KMS-11 (cell line): Measurements from ENCODE around the gene ATM.
"Not testable (repeated sequence)": the region's sequence is repeated elsewhere in the genome, so short reads cannot be mapped to it uniquely, and the experiment has no call there.

ENCODE experiments used
- H2AFZ ChIP-seq: fragments of 200-600 bp; sonication (generic); 2 replicates; pipeline ENCODE4 v1.6.1; 2016; ENCODE audit warnings: antibody characterized with exemption, mixed run types, low read depth
- H3K27ac ChIP-seq: fragments of 200-600 bp; sonication (generic); 2 replicates; pipeline ENCODE4 v1.6.1; 2016; ENCODE audit warnings: mild to moderate bottlenecking, mixed run types
- H3K27me3 ChIP-seq: fragments of 200-600 bp; sonication (generic); 2 replicates; pipeline ENCODE4 v1.6.1; 2017; ENCODE audit warnings: mild to moderate bottlenecking, low read depth, mixed run types, moderate library complexity; ENCODE audit not compliant: insufficient read depth
- H3K36me3 ChIP-seq: fragments of 200-600 bp; sonication (generic); 2 replicates; pipeline ENCODE4 v1.6.1; 2017; ENCODE audit warnings: mild to moderate bottlenecking, mixed run types; ENCODE audit not compliant: insufficient read depth
- H3K4me1 ChIP-seq: fragments of 200-600 bp; sonication (generic); 2 replicates; pipeline ENCODE4 v1.6.1; 2016; ENCODE audit warnings: mild to moderate bottlenecking, low read depth, mixed run types; ENCODE audit not compliant: poor library complexity, severe bottlenecking
- H3K4me2 ChIP-seq: fragments of 200-600 bp; sonication (generic); 2 replicates; pipeline ENCODE4 v1.7.0; 2016; ENCODE audit warnings: mild to moderate bottlenecking, mixed run types
- H3K4me3 ChIP-seq: fragments of 200-600 bp; sonication (generic); IDR thresholded peaks from 2 replicates; pipeline ENCODE4 v1.6.1; 2017; ENCODE audit warnings: low read depth, low read length, mixed read lengths; ENCODE audit not compliant: insufficient read depth
- H3K79me2 ChIP-seq: fragments of 200-600 bp; sonication (generic); 2 replicates; pipeline ENCODE4 v1.6.1; 2016; ENCODE audit warnings: low read depth, mixed run types; ENCODE audit not compliant: insufficient read depth
- H3K9ac ChIP-seq: fragments of 200-600 bp; sonication (generic); 2 replicates; pipeline ENCODE4 v1.6.1; 2016; ENCODE audit warnings: mild to moderate bottlenecking, mixed run types
- H4K20me1 ChIP-seq: fragments of 200-600 bp; sonication (generic); 2 replicates; pipeline ENCODE4 v1.6.1; 2016; ENCODE audit warnings: mild to moderate bottlenecking, mixed run types; ENCODE audit not compliant: insufficient read depth
- CTCF ChIP-seq: fragments of 200-600 bp; sonication (generic); conservative IDR thresholded peaks from 2 replicates; pipeline ENCODE4 v1.6.1; 2017; ENCODE audit warnings: low read depth, mild to moderate bottlenecking, antibody characterized with exemption, low read length, moderate library complexity, mixed read lengths

The ATM gene

DNA sequence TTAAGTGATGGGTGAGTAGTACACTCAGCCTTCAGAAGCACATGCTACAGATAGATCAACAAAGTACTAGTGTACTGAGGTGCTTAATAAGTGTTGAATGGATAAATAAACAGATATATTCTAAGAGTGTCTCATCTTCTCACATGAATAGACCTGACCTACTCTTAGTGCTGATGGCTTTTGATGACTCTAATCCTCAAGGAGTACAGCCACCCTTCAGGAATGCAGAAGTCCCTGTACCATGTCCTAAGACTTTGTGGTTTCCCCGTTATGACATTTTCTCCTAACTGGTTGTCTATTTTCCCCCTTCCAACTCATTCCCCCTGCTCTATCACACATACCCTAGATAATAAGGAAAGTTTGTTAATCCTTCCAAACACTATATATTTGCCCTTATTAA is 182.8 kb downstream of the ATM start:
- Histone ChIP-seq H3K9ac (no peak overlapping the region), H3K4me1 (no peaks in the 10 kb centered on the region), H3K79me2 (no peaks in the 10 kb centered on the region), H2AFZ (no peak overlapping the region), H3K27ac (no peak overlapping the region), H3K36me3 (no peaks in the 10 kb centered on the region), H3K4me3 (no peak overlapping the region), H3K4me2 (no peak overlapping the region), H3K27me3 (no peaks in the 10 kb centered on the region), H4K20me1 (no peaks in the 10 kb centered on the region)
- no peak for TF ChIP-seq CTCF

- Histone ChIP-seq H3K4me3 (no peak overlapping the region), H2AFZ (no peak overlapping the region), H4K20me1 (no peaks in the 10 kb centered on the region), H3K27ac (no peak overlapping the region), H3K4me1 (no peaks in the 10 kb centered on the region), H3K27me3 (no peaks in the 10 kb centered on the region), H3K4me2 (no peak overlapping the region), H3K9ac (no peak overlapping the region), H3K79me2 (no peaks in the 10 kb centered on the region), H3K36me3 (no peaks in the 10 kb centered on the region)
- TF ChIP-seq CTCF = no peak
Observed at GRCh38 chr11:108414958-108415357, 192.1 kb downstream of the ATM start.

- not testable (repeated sequence) for H3K27ac ChIP-seq, H3K9ac ChIP-seq, H2AFZ ChIP-seq, H3K27me3 ChIP-seq, H4K20me1 ChIP-seq, H3K36me3 ChIP-seq, H3K79me2 ChIP-seq, H3K4me1 ChIP-seq, H3K4me2 ChIP-seq, H3K4me3 ChIP-seq
Observed at GRCh38 chr11:108417551-108417950, 194.7 kb downstream of the ATM start.
